ACHN (cell line): Measurements from ENCODE around the gene C2orf68.
"Not testable (repeated sequence)": the region's sequence is repeated elsewhere in the genome, so short reads cannot be mapped to it uniquely, and the experiment has no call there.

Experiments
- DNase-seq: peaks from one replicate; pipeline ENCODE4 v3.0.0-alpha.2; 2015
- in situ Hi-C: cut with HindIII; loops from 2 replicates; pipeline ENCODE4 v1.10.0; 2017; ENCODE audit warnings: low sequenced_read_pairs, low pct_ligation_motif_present, low pct_unique_long_range_greater_than_20kb

The C2orf68 gene

GRCh38 chr2:85611705-85612587, at the start of gene C2orf68:
Gene C2orf68 (minus strand): TSS chr2:85612066. CDS start chr2:85611984, 82 bp downstream.
- DNase-seq, result peak; percentile 91
- in situ Hi-C loops, result no loop called here

GRCh38 chr2:85661139-85661858, 49.4 kb upstream of the C2orf68 start:
- in situ Hi-C loops, result no loop called here
- no peak for DNase-seq

- no peak for DNase-seq
- in situ Hi-C loops, result no loop called here
Observed at GRCh38 chr2:85660725-85661124, 48.9 kb upstream of the C2orf68 start.

- in situ Hi-C loops, DNase-seq: not testable (repeated sequence)
Observed at GRCh38 chr2:85660301-85660700, 48.4 kb upstream of the C2orf68 start.

GRCh38 chr2:85659324-85659981, 47.6 kb upstream of the C2orf68 start:
- DNase-seq, result no peak
- in situ Hi-C loops, result no loop called here

- DNase-seq, in situ Hi-C loops: not testable (repeated sequence)
Observed at GRCh38 chr2:85657399-85657798, 45.5 kb upstream of the C2orf68 start.

GRCh38 chr2:85656468-85656867, 44.6 kb upstream of the C2orf68 start:
- in situ Hi-C loops, result no loop called here
- no peak for DNase-seq

GRCh38 chr2:85655961-85656417, 44.1 kb upstream of the C2orf68 start:
- in situ Hi-C loops, result no loop called here
- peak; percentile 89 for DNase-seq

- in situ Hi-C loops, result no loop called here
- no peak for DNase-seq
Observed at GRCh38 chr2:85653996-85654395, 42.1 kb upstream of the C2orf68 start.

GRCh38 chr2:85652056-85652455, 40.2 kb upstream of the C2orf68 start:
- in situ Hi-C loops, result no loop called here
- no peak for DNase-seq

GRCh38 chr2:85651097-85651496, 39.2 kb upstream of the C2orf68 start:
- in situ Hi-C loops, result no loop called here
- no peak for DNase-seq

GRCh38 chr2:85650456-85650855, 38.6 kb upstream of the C2orf68 start:
- DNase-seq, result no peak
- in situ Hi-C loops, result no loop called here

- DNase-seq, result no peak
- in situ Hi-C loops, result no loop called here
Observed at GRCh38 chr2:85649201-85650190, 37.6 kb upstream of the C2orf68 start.

- in situ Hi-C loops, result no loop called here
- peak; percentile 53 for DNase-seq
Observed at GRCh38 chr2:85648619-85649018, 36.8 kb upstream of the C2orf68 start.

GRCh38 chr2:85647823-85648526, 36.1 kb upstream of the C2orf68 start:
- no peak for DNase-seq
- in situ Hi-C loops, result no loop called here

GRCh38 chr2:85646166-85646565, 34.3 kb upstream of the C2orf68 start:
- in situ Hi-C loops, result no loop called here
- DNase-seq, result no peak

- in situ Hi-C loops, result no loop called here
- DNase-seq, result no peak
Observed at GRCh38 chr2:85644909-85645308, 33.0 kb upstream of the C2orf68 start.
